ENCODE data around the gene ARPP19.

ARPP19 gene

DNA sequence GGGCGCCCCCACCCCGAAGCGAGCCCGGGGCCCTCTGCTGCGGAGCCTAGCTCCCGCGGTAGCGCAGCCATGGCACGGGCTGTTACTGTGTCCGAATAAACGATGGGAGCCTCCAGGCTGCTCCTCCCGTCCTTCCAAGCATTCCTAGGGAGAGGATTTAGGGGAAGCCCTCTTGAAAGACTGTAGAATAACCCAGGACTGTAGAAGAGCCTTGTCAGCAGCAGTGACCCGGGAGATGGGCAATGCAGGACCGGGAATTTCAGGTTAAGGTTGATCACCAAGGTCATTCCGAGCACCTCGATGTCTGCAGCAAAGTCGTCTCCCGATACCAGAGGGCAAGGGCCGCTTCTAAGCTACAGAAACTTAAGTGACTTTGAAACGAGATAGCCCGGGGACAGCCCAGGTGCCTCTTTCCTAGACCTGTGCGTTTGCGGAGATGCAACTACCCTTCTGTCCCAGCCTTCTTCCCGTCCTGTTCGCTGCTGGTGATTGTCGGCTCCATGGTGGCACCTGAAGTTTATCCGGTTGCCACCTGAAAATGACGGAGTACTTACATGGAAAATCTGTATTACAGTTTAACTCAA lies 39.4 kb downstream of the ARPP19 start:
- DNase-seq (ENCODE audit: insufficient read length, low spot score) (no peak), FAIRE-seq (no peak)
- no peak for TF ChIP-seq POLR2A (IDR thresholded peaks at IDR 0.05; ENCODE audit: low read depth, low read length)
- no peak for TF ChIP-seq POU2F2 (IDR thresholded peaks at IDR 0.05; ENCODE audit: low read depth, low read length)
- no peak for TF ChIP-seq POLR2AphosphoS5 (IDR thresholded peaks at IDR 0.05; ENCODE audit: low read depth, low read length)
- TF ChIP-seq SPI1 (IDR thresholded peaks at IDR 0.05; ENCODE audit: low read depth, low read length): no peak
- no peak for TF ChIP-seq PAX5 (IDR thresholded peaks at IDR 0.05; ENCODE audit: insufficient read depth, low read length, severe bottlenecking)
- TF ChIP-seq TAF1 (IDR thresholded peaks at IDR 0.05; ENCODE audit: low read depth, low read length): no peak

DNA sequence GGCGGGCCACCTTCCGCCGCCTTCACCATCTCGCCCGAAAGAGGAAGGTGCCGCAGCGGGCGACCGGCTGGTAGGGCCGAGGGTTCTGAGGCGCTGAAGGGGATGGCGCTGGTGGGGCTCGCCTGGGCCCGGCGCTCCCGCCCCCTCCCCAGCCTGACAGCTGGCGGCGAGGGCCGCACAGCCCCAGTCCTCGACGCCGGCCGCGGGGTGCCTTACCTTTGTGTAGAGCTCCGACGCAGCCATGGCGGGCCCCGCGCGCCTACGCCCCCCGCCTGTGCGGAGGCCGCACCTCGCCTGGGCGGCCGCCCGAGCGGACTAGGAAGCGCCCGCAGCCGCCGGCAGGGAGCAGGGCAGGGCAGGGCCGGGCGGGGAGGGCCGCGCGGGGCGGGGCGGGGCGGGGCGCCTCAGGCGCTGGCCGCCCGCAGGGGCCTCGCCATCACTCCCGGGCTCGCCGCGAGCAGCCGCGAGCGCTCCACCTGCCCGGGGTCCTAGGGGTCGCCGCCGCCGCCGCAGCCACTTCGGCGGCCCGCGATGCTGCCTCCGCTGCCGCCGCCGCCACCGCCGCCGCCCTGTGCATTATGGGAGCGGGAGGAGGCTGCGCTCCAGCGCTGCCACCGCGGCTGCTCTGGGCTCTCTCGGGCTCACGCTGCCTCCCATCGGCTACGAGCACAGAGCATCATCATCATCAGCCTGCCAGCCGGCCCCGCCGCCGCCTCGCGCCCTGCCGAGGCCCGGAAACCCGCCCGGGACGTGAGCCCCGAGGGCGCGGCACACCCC lies 40.1 kb downstream of the ARPP19 start, which contains the start of gene MYO5A:
MYO5A (minus strand) TSS at position 317 of the 777 bp plus-strand sequence; CDS start at position 243, 74 bp downstream.
- TF ChIP-seq POLR2A (IDR thresholded peaks at IDR 0.05; ENCODE audit: low read depth, low read length) (no peak), PAX5 (IDR thresholded peaks at IDR 0.05; ENCODE audit: insufficient read depth, low read length, severe bottlenecking) (no peak), TAF1 (IDR thresholded peaks at IDR 0.05; ENCODE audit: low read depth, low read length) (no peak), SPI1 (IDR thresholded peaks at IDR 0.05; ENCODE audit: low read depth, low read length) (no peak)
- peak; percentile 65 for DNase-seq (ENCODE audit: insufficient read length, low spot score)
- peak; percentile 82 for FAIRE-seq

DNA sequence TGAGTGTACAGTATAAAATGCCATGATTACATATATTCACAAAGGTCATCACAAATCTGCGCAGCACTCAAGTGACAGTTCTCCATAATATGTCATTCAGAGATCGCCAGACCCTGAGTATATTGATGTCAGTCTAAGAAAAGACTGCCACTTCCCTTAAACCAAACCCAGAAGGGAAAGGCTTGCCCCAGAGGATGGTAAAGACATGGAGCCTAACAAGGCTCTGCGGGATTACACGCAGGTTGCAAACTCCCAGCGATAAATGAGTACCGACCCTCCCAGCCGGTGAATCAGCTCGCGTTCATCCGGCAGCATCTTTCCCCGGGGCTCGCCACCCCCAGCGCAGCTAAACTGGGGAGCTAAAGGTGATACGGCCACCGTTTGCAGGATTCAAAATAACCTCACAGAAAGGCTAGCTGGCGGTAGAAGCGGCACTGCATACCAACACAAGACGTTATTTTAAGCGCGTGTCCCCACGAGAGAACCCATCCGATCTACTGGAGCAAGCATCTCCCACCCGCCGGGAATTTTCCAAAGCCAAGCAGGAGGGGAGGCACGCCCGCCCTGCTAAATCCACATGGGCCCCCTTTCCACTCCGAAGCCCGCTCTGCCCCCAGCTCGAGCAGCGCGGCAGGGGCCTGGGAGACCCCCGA lies 40.8 kb downstream of the ARPP19 start:
- no peak for TF ChIP-seq POLR2AphosphoS5 (IDR thresholded peaks at IDR 0.05; ENCODE audit: low read depth, low read length)
- no peak for TF ChIP-seq TAF1 (IDR thresholded peaks at IDR 0.05; ENCODE audit: low read depth, low read length)
- no peak for TF ChIP-seq POU2F2 (IDR thresholded peaks at IDR 0.05; ENCODE audit: low read depth, low read length)
- TF ChIP-seq SPI1 (IDR thresholded peaks at IDR 0.05; ENCODE audit: low read depth, low read length): no peak
- TF ChIP-seq POLR2A (IDR thresholded peaks at IDR 0.05; ENCODE audit: low read depth, low read length): no peak
- no peak for TF ChIP-seq PAX5 (IDR thresholded peaks at IDR 0.05; ENCODE audit: insufficient read depth, low read length, severe bottlenecking)
- FAIRE-seq (peak; percentile 51), DNase-seq (ENCODE audit: insufficient read length, low spot score) (peak; percentile 25)

DNA sequence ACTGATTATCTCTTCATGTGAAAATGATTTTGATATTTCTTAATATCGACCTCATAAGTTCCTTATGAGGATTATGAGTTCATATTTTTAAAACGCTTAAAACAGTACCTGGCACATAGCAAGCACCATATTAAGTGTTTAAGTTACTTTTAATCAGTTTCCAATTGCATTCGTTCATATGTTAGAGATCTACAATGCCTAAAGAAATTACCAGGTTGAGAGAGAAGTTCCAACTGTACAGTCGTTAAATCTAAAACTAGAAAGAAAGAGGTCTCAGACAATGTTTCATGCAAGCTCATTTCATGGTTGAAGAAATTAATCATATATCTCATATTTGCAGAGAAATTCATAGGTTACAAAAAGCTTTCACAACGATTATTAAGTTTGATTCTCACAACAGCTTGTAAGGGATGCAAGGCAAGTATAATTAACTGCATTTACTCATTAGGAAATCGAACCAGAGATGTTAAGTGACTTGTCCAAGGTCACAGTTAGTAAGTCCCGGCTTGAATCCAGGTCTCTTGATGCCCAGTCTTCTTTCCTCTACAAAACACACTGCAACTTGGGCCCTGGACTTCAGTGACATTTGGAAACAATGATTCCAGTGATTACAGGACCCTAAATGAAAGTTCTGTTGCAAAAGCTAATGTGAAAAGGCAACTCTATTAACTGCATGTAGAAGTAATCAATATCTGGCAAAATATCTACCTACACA lies 41.5 kb downstream of the ARPP19 start:
- TF ChIP-seq PAX5 (IDR thresholded peaks at IDR 0.05; ENCODE audit: insufficient read depth, low read length, severe bottlenecking) (no peak), POLR2AphosphoS5 (IDR thresholded peaks at IDR 0.05; ENCODE audit: low read depth, low read length) (no peak), POLR2A (IDR thresholded peaks at IDR 0.05; ENCODE audit: low read depth, low read length) (no peak), POU2F2 (IDR thresholded peaks at IDR 0.05; ENCODE audit: low read depth, low read length) (no peak), TAF1 (IDR thresholded peaks at IDR 0.05; ENCODE audit: low read depth, low read length) (no peak), SPI1 (IDR thresholded peaks at IDR 0.05; ENCODE audit: low read depth, low read length) (no peak)
- no peak for DNase-seq (ENCODE audit: insufficient read length, low spot score)
- FAIRE-seq: no peak

DNA sequence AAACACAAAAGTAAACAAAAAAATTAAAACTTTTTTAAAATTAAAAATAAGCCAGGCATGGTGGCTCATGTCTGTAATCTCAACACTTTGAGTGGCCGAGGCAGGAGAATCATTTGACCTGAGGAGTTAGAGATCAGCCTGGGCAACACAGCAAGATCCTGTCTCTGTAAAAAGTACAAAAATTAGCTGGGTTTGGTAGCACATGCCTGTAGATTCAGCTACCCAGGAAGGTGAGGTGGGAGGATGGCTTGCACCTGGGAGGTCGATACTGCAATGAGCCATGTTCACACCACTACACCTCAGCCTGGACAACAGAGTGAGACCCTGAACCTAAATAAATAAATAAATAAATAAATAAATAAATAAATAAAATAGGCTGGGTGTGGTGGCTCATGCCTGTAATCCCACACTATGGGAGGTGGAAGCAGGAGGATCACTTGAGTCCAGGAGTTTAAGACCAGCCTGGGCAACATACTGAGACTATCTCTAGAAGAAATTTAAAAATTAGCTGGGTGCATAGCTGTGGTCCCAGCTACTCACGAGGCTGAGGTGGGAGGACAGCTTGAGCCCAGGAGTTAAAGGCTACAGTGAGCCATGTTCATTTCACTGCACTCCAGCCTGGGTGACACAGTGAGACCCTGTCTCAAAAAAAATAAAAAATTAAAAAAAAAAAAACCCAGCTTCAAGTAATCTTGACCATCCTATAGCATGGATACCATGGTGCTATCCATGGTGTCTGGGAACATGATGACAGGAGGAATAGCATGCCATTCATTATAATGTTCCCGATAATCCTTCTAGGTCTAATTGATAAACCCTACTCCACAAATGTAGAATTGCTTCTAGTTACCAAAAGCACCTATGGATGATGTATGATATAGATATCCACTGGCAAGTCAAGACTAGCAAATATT lies 44.4 kb downstream of the ARPP19 start:
- no peak for FAIRE-seq

DNA sequence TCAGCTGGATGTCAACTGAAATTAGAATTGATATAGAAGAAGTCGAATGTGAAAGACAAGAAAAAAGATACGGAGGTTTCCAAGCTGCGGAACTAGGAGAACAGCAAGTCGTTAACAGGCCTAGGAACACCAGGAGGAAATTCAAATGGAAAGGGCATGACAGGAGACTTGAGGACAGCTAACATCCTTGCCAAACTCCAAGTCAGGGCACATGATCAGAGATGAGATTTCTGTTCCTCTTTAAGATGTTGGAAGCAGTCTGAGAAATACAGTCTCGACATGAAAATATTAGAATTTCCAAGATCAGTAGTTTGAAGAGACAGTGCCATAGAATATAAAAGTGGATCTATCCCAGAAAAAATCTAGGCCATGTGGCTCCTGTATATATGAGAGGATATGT lies 45.2 kb downstream of the ARPP19 start:
- FAIRE-seq (no peak), DNase-seq (ENCODE audit: insufficient read length, low spot score) (no peak)
- TF ChIP-seq POLR2AphosphoS5 (IDR thresholded peaks at IDR 0.05; ENCODE audit: low read depth, low read length) (no peak), PAX5 (IDR thresholded peaks at IDR 0.05; ENCODE audit: insufficient read depth, low read length, severe bottlenecking) (no peak), TAF1 (IDR thresholded peaks at IDR 0.05; ENCODE audit: low read depth, low read length) (no peak), POLR2A (IDR thresholded peaks at IDR 0.05; ENCODE audit: low read depth, low read length) (no peak), POU2F2 (IDR thresholded peaks at IDR 0.05; ENCODE audit: low read depth, low read length) (no peak), SPI1 (IDR thresholded peaks at IDR 0.05; ENCODE audit: low read depth, low read length) (no peak)

More for the DNA sequence above, 44.4 kb downstream of the ARPP19 start:
- DNase-seq (ENCODE audit: insufficient read length, low spot score): no peak
- no peak for TF ChIP-seq POU2F2 (IDR thresholded peaks at IDR 0.05; ENCODE audit: low read depth, low read length)

DNA sequence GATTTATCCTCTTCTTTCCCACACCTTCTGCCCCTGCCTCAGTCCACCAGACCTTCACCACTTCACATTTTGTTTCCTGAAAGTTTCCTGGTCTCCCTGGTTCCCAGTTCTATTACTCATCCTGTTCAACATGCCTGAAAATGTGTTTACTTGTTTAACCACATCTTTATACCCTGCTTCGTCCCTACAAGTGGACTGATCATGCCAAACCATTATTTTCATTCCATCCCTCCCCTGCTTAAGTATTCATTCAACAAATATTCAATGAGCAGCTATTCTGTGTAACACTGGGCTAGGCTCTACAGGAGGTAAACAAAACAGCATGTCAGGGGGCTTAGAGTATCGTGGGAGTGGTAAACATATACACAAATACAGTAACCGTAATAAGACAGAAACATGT lies 45.6 kb downstream of the ARPP19 start:
- no peak for DNase-seq (ENCODE audit: insufficient read length, low spot score)

DNA sequence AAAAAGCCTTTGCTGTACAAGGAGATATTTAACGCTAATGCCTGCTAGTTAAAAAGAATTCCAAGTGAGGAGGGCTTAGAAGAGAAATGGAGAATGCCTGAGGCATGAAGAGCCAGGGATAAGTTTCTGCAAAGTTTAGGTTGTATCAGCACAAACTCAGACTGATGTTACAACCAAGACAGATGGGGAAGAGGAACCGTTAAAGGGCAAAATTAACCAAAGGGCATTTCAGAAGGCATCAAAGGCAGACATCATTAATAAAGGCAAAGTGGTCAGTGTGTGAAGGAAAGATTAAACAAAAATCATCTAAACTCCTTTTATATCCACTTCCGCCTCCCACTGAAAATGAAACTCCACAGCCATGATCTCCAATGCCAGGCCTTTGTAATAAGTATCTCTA lies 47.1 kb downstream of the ARPP19 start:
- FAIRE-seq (no peak), DNase-seq (ENCODE audit: insufficient read length, low spot score) (no peak)
- no peak for TF ChIP-seq PAX5 (IDR thresholded peaks at IDR 0.05; ENCODE audit: insufficient read depth, low read length, severe bottlenecking)
- TF ChIP-seq TAF1 (IDR thresholded peaks at IDR 0.05; ENCODE audit: low read depth, low read length): no peak
- no peak for TF ChIP-seq POLR2AphosphoS5 (IDR thresholded peaks at IDR 0.05; ENCODE audit: low read depth, low read length)
- no peak for TF ChIP-seq POU2F2 (IDR thresholded peaks at IDR 0.05; ENCODE audit: low read depth, low read length)
- no peak for TF ChIP-seq POLR2A (IDR thresholded peaks at IDR 0.05; ENCODE audit: low read depth, low read length)
- no peak for TF ChIP-seq SPI1 (IDR thresholded peaks at IDR 0.05; ENCODE audit: low read depth, low read length)

More for the DNA sequence above, 45.6 kb downstream of the ARPP19 start:
- FAIRE-seq: no peak
- no peak for TF ChIP-seq POU2F2 (IDR thresholded peaks at IDR 0.05; ENCODE audit: low read depth, low read length)
- TF ChIP-seq POLR2A (IDR thresholded peaks at IDR 0.05; ENCODE audit: low read depth, low read length): no peak
- no peak for TF ChIP-seq SPI1 (IDR thresholded peaks at IDR 0.05; ENCODE audit: low read depth, low read length)
- no peak for TF ChIP-seq PAX5 (IDR thresholded peaks at IDR 0.05; ENCODE audit: insufficient read depth, low read length, severe bottlenecking)
- TF ChIP-seq TAF1 (IDR thresholded peaks at IDR 0.05; ENCODE audit: low read depth, low read length): no peak
- TF ChIP-seq POLR2AphosphoS5 (IDR thresholded peaks at IDR 0.05; ENCODE audit: low read depth, low read length): no peak
